ENCODE data around the gene POLRMT.

POLRMT gene

GRCh38 chr19:579111-579841 lies 54.1 kb downstream of the POLRMT start:
- no peak for DNase-seq (ENCODE audit: low read depth, low spot score)

- no peak for DNase-seq (ENCODE audit: low read depth, low spot score)
Measured at GRCh38 chr19:577439-578392, 55.6 kb downstream of the POLRMT start.

GRCh38 chr19:576768-577438 lies 56.4 kb downstream of the POLRMT start:
- DNase-seq (ENCODE audit: low read depth, low spot score), result no peak

- no peak for DNase-seq (ENCODE audit: low read depth, low spot score)
Measured at GRCh38 chr19:575527-576506, 57.5 kb downstream of the POLRMT start.

DNA sequence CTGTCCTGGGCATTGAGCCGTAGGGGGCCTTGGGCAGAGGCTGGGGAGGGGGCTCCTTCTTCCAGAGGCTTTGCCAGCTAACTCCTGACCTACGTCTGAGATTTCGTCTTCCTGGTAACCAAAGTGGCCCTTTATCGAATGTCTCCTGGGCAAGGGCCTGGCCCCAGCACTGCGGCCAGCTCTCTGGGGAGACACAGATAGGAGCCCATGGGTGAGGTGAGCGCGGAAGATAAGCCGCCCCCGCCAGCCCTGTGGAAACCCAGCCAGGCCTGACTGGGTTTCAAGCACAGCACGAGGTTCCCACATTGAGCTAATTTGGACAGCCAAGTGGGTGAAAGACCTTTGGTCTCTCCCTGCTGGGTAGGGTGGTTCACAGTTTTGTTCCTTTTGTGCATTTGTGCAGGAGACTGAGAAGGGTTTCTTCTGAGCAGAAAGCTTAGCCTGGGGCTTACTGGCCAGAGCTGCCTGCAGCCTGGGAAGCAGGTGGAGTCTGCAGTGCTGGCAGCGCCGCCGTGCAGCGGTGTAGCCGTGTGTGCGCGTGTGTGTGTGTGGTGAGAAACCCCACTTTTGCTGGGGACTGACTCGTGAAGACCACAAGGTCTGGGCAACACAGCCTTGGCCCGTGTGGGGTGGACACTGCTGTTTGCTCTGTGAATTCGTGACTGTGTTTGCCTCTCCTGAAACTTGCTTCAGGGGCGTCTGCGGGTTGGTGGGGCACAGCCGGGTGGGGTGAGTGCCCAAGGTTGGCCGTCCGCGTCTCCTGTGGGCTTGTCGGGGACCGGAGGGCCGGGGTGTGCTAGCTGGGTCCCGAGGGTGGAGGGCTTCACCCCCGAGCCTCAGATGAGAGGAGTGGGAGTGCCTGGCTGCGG lies 58.4 kb downstream of the POLRMT start:
- DNase-seq (ENCODE audit: low read depth, low spot score), result no peak

GRCh38 chr19:573519-573825 lies 59.9 kb downstream of the POLRMT start:
- no peak for DNase-seq (ENCODE audit: low read depth, low spot score)

GRCh38 chr19:572743-573518 lies 60.4 kb downstream of the POLRMT start:
- DNase-seq (ENCODE audit: low read depth, low spot score), result no peak

- peak; percentile 95 for DNase-seq (ENCODE audit: low read depth, low spot score)
Measured at GRCh38 chr19:572140-572742, 61.1 kb downstream of the POLRMT start, which contains the start of gene BSG. TSS of gene BSG (plus strand) at chr19:572596. CDS start at chr19:572635, 39 bp downstream.

- DNase-seq (ENCODE audit: low read depth, low spot score), result no peak
Measured at GRCh38 chr19:571566-571974, 61.8 kb downstream of the POLRMT start.

DNA sequence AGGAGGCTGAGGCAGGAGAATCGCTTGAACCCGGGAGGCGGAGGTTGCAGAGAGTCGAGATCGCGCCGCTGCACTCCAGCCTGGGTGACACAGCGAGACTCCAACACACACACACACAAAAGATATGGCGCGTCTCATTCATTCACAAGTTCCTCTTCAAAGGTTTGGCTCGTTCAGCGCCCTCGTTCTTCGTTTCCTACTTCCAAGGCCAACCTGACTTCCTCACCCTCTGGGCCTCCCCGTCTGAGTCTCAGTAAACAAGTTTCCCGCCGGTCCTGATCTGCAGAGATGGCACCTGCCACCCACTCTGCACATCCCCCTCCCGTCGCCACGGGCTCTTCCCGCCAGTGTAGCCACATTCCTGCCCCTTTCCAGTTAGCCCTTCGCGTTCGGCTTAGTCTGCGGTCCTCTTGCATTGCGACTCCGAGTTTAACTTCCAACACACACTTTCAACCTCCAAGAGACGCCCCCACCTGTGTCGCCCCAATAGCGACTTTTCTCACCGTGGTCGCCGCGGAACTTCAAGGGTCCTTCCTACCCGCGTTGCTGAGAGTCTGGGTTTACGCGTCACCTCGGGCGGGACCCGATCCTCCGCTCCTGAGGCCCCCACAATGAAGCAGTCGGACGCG lies 62.3 kb downstream of the POLRMT start:
- DNase-seq (ENCODE audit: low read depth, low spot score), result no peak

- no peak for DNase-seq (ENCODE audit: low read depth, low spot score)
Measured at GRCh38 chr19:570251-570686, 63.1 kb downstream of the POLRMT start.

DNA sequence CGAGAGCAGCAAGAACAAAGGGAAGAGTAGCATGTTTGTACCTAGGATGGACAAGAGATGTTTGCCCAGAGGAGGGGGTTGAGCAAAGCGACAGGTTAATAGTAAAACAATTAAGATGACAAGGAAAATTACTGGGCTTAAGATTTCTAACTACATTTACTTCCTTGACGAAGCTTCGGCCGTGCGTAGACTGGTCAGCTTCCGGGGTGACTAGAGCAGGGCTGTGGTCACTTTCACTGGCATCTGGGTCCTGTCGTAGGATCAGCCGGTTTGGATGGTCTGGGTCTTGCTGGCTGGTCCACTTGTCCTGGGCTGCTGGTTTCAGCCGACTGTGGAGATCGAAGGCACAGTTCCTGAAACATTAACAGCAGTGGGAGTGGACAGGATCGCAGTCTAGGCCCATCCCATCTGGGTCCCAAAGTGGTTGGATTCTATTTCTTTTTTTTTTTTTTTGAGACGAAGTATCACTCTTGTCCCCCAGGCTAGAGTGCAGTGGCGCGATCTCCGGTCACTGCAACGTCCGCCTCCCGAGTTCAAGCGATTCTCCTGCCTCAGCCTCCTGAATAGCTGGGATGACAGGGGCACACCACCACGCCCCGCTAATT lies 65.9 kb downstream of the POLRMT start:
- no peak for DNase-seq (ENCODE audit: low read depth, low spot score)

Data from activated naive CD8-positive, alpha-beta T cell treated with anti-CD3 and anti-CD28 coated beads, Interleukin-2, amount 50 U/mL, for 16 hours (primary cell).